ENCODE measurements around the gene TPP1.

TPP1 gene

DNA sequence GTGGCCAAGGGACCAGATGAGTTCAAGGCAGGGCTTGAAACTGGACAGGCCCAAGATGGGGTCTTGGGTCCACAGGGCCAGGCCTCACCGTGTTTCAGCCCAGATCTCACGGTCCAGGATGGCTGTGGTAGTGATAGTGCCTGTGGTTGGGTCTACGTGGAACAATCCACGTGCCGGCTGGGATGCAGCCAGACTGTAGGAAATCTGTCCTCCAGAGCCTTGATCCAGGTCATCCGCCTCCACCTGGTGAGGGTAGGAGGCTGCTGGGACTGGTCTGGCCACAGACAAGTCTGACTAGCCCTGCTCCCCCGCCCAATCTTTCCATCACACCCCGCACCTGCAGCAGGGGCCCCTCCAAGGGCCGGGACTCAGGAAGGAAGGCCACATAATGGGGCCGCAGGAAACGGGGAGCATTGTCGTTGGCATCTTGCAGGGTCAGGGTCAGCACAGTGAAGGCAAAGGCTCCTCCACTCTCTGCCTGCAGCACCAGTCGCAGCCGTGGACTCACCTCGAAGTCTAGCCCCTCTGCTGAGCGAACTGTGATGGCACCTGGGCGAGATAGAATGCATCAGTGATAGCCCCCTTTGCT lies 6.7 kb upstream of the TPP1 start:
- Histone ChIP-seq H3K36me3 (ENCODE audit: control insufficient read depth, insufficient read depth, low read length) (no peaks in the 10 kb centered on the region), H3K27me3 (replicated peaks; ENCODE audit: control insufficient read depth, insufficient read depth, low read length) (no peaks in the 10 kb centered on the region), H3K4me3 (replicated peaks; ENCODE audit: low read depth, low read length) (no peak overlapping the region)
- no peak for DNase-seq (ENCODE audit: extremely low read depth, insufficient read length)
- TF ChIP-seq, protein P1, sequence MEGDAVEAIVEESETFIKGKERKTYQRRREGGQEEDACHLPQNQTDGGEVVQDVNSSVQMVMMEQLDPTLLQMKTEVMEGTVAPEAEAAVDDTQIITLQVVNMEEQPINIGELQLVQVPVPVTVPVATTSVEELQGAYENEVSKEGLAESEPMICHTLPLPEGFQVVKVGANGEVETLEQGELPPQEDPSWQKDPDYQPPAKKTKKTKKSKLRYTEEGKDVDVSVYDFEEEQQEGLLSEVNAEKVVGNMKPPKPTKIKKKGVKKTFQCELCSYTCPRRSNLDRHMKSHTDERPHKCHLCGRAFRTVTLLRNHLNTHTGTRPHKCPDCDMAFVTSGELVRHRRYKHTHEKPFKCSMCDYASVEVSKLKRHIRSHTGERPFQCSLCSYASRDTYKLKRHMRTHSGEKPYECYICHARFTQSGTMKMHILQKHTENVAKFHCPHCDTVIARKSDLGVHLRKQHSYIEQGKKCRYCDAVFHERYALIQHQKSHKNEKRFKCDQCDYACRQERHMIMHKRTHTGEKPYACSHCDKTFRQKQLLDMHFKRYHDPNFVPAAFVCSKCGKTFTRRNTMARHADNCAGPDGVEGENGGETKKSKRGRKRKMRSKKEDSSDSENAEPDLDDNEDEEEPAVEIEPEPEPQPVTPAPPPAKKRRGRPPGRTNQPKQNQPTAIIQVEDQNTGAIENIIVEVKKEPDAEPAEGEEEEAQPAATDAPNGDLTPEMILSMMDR (IDR thresholded peaks at IDR 0.05; ENCODE audit: insufficient read depth, low read length, poor library complexity, severe bottlenecking), result no peak

DNA sequence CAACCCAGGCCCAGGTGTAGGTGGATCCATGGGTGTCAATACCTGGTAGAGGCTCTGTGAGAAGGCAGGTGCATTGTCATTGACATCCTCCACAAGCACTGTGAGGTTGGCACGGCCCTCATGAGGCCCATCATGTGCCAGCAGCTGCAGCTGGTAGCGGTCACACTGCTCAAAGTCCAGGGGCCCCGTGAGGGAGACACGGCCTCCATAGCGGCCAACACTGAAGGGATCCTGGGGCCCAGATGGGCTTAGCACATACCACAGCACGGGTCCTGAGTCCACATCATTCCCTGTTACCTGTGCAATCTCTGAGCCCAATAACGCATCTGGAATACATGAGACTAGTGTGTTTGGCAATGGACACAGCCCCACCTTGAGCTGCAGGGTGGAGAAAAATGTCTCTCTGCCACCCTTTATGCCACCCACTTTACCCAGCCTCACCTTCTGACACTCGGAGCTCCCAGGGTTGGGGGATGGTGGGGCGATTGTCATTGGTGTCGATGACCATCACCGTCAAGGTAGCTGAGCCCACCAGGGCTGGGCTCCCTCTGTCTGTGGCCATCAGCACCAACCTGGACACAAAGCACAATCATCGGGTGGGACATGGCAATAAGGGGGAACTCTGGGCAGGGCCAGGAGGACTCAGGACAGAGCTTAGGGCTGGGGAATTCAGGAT lies 6.1 kb upstream of the TPP1 start:
- DNase-seq (ENCODE audit: extremely low read depth, insufficient read length), result no peak
- no peak overlapping the region for H3K4me3 ChIP-seq (replicated peaks; ENCODE audit: low read depth, low read length)
- no peaks in the 10 kb centered on the region for H3K36me3 ChIP-seq (ENCODE audit: control insufficient read depth, insufficient read depth, low read length)
- H3K27me3 ChIP-seq (replicated peaks; ENCODE audit: control insufficient read depth, insufficient read depth, low read length), result no peaks in the 10 kb centered on the region
- TF ChIP-seq, protein P1 (IDR thresholded peaks at IDR 0.05; ENCODE audit: insufficient read depth, low read length, poor library complexity, severe bottlenecking), result no peak

DNA sequence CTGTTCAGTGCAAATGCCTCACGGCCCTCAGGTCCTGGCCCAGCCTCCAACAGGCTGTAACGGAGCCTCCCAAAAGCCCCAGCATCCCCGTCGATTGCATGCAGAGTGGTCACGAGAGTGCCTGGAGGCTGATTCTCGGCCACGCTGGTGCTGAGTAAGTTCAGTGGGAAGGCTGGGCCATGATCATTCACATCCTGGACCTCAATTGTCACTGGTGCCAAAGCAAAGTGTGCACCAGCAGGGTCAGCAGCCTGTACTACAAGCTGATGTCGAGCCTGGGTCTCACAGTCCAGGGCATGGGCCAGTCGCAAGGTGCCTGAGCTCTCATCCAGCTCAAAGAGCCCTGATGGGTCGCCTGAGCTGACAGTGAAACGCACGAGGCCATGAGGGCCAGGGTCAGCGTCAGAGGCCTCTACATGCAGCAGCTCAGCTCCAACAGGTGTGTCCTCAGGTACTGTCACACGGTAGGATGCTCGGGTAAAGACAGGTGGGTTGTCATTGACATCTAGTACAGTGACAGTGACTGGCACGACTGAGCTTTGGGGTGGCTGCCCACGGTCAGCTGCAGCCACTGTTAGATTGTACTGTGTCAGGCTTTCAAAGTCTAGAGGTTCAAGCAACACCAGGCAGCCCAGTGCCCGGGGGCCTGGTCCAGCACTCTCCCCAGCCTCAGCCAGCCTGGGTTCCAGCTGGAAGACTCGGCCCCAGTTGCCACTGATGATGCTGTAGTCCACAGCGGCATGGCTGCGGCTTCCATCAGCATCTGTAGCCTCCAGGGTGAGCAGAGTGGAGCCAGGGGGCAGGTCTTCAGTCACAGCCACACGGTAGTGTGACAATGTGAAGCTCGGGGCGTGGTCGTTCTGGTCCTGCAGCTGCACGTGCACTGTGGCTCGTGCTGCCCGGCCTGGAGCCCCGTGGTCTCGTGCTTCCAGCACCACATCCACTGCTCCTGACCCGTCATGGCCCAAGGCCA lies 4.5 kb upstream of the TPP1 start:
- H3K27me3 ChIP-seq (replicated peaks; ENCODE audit: control insufficient read depth, insufficient read depth, low read length), result no peaks in the 10 kb centered on the region
- TF ChIP-seq, protein P1 (IDR thresholded peaks at IDR 0.05; ENCODE audit: insufficient read depth, low read length, poor library complexity, severe bottlenecking), result no peak
- H3K4me3 ChIP-seq (replicated peaks; ENCODE audit: low read depth, low read length), result no peak overlapping the region
- DNase-seq (ENCODE audit: extremely low read depth, insufficient read length), result no peak
- H3K36me3 ChIP-seq (ENCODE audit: control insufficient read depth, insufficient read depth, low read length), result no peaks in the 10 kb centered on the region

DNA sequence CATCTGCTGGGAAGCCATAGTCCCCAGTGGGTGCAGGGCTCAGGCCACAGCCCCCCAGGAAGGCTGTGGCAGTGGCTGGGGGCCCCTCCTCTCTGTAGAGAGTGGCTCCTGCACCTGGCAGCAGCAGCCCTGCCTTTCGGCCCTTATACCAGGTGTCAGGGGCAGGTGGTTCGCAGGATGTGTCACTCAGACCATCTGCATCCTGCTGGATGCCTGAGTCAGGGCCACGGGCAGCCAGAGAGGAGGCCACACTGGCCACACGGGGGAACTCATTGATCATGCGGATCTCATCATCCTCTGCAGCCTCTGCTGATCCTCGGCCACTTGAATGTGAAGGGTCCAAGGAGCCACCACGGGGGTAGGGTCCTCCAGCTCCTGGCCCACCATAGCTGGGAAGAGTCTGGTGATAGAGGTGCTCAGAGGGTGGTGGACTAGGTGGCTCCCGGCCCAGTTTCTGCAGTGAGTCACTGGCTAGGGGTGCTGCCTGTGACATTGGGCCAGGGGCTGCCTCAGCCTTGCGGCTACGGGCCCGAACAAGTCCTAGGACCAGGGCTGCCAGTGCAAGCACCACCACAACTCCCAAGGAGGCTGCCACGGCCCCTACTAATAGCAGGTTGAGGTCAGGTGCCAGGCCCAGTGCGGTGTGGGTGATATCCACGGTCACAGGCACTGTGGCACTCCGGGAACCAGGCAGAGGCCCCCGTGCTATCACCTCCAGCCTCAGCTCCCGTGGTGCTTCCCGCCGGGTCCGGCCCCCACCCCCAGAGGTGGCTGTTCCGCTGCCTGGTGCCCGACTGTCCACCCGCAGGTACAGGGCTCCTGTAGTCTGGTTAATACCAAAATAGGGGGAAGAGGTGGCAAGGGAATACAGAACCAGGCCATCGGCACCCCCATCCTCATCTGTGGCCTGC lies 3.3 kb upstream of the TPP1 start:
- Histone ChIP-seq H3K4me3 (replicated peaks; ENCODE audit: low read depth, low read length) (no peak overlapping the region), H3K27me3 (replicated peaks; ENCODE audit: control insufficient read depth, insufficient read depth, low read length) (no peaks in the 10 kb centered on the region), H3K36me3 (ENCODE audit: control insufficient read depth, insufficient read depth, low read length) (no peaks in the 10 kb centered on the region)
- DNase-seq (ENCODE audit: extremely low read depth, insufficient read length), result no peak
- TF ChIP-seq, protein P1 (IDR thresholded peaks at IDR 0.05; ENCODE audit: insufficient read depth, low read length, poor library complexity, severe bottlenecking), result no peak

DNA sequence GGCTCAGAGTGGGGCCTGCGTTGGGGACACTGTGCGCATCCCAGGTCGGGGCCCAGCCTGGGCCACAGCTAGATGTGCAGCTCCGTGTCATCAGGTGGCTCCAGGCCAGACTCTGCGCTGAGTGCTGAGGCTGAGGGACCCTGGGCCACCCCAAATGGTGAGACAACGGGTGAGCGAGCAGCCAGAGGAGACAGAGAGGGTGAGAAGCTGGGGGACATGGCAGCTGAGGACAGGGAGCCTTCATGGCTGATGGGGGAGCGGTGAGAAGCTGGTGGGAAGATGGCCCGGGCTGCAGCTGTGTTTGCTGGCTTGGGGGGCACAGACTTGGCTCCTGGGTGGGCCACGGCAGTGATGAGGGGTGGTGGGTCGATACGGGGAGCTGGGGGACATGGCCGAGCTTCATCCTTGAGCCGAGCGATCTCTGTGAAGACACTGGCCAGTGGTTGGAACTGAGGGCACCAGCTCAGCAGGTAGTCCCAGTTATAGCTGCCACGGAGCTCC lies 2.5 kb upstream of the TPP1 start:
- Histone ChIP-seq H3K27me3 (replicated peaks; ENCODE audit: control insufficient read depth, insufficient read depth, low read length) (no peaks in the 10 kb centered on the region), H3K36me3 (ENCODE audit: control insufficient read depth, insufficient read depth, low read length) (no peaks in the 10 kb centered on the region; the same call in 1 of the 2 replicates), H3K4me3 (replicated peaks; ENCODE audit: low read depth, low read length) (no peak overlapping the region)
- TF ChIP-seq, protein P1 (IDR thresholded peaks at IDR 0.05; ENCODE audit: insufficient read depth, low read length, poor library complexity, severe bottlenecking), result no peak
- DNase-seq (ENCODE audit: extremely low read depth, insufficient read length), result no peak

All from GM06990 (cell line).